ENCODE measurements around the gene CAMK4. TPM values are rescaled to one million over a fixed set of nuclear protein-coding genes. Genes with fewer than 3 reads are reported as not detected.

The CAMK4 gene
- total RNA-seq, 2 donors from 2014 or later, result 6.7 to 14.0 TPM

- WGBS, result under 1% methylated on average over 32 of the region's 32 CpGs
- intact Hi-C loops (cut with DNase I), result loop anchor here (5.0 kb wide), 1 partner anchor 245 kb away; the partner anchor contains the start of gene NREP
- no peaks in the 10 kb centered on the region for H3K27me3 ChIP-seq (replicated peaks; ENCODE audit: insufficient read depth)
- TF ChIP-seq POLR2AphosphoS5 (IDR thresholded peaks at IDR 0.05), result no peak
- TF ChIP-seq CTCF (IDR thresholded peaks at IDR 0.05), result no peak
- TF ChIP-seq POLR2A (IDR thresholded peaks at IDR 0.05), result no peak
- no peaks in the 10 kb centered on the region for H3K9me3 ChIP-seq
- peaks cover 7% of the 10 kb centered on the region for H3K4me1 ChIP-seq (replicated peaks)
- DNase-seq (ENCODE audit: low spot score), result peak; percentile 24
- peak overlapping the region; percentile 84 to 87 for H3K27ac ChIP-seq
- H3K4me3 ChIP-seq, result peak overlapping the region; percentile 60 to 61
- H3K36me3 ChIP-seq, result no peaks in the 10 kb centered on the region
These were observed 287.7 kb downstream of the CAMK4 start for GRCh38 chr5:111511831-111512374.

- 2% methylated on average over 40 of the region's 41 CpGs for WGBS
These were observed 288.4 kb downstream of the CAMK4 start, which contains the start of gene STARD4 for GRCh38 chr5:111512375-111513130. Gene STARD4, minus strand, starts transcription at chr5:111512535. Its CDS starts 5,102 bp downstream, at chr5:111507433.

GRCh38 chr5:111513131-111513520, 288.9 kb downstream of the CAMK4 start:
- intact Hi-C loops (cut with DNase I), result loop anchor here (5.0 kb wide), 1 partner anchor 244 kb away; the partner anchor contains the start of gene NREP
- WGBS, result 24% methylated on average over 6 of the region's 6 CpGs
- H3K9me3 ChIP-seq, result no peaks in the 10 kb centered on the region
- H3K27ac ChIP-seq, result peak overlapping the region; percentile 84 to 87
- peak overlapping the region; percentile 60 to 61 for H3K4me3 ChIP-seq
- DNase-seq (ENCODE audit: low spot score), result no peak
- H3K4me1 ChIP-seq (replicated peaks), result peaks cover 7% of the 10 kb centered on the region
- TF ChIP-seq POLR2AphosphoS5 (IDR thresholded peaks at IDR 0.05) (no peak), CTCF (IDR thresholded peaks at IDR 0.05) (no peak), POLR2A (IDR thresholded peaks at IDR 0.05) (no peak)
- no peaks in the 10 kb centered on the region for H3K36me3 ChIP-seq
- H3K27me3 ChIP-seq (replicated peaks; ENCODE audit: insufficient read depth), result no peaks in the 10 kb centered on the region

More at GRCh38 chr5:111512375-111513130, 288.4 kb downstream of the CAMK4 start, which contains the start of gene STARD4:
- no peaks in the 10 kb centered on the region for H3K9me3 ChIP-seq
- TF ChIP-seq POLR2A (IDR thresholded peaks at IDR 0.05) (peak; percentile 64), POLR2AphosphoS5 (IDR thresholded peaks at IDR 0.05) (peak; percentile 90), CTCF (IDR thresholded peaks at IDR 0.05) (peak in 1 of 4 experiments; percentile 0)
- H3K27me3 ChIP-seq (replicated peaks; ENCODE audit: insufficient read depth), result no peaks in the 10 kb centered on the region
- H3K36me3 ChIP-seq, result no peaks in the 10 kb centered on the region
- peak; percentile 90 for DNase-seq (ENCODE audit: low spot score)
- peak within 1 kb of the TSS; percentile 60 to 61 for H3K4me3 ChIP-seq
- peak within 1 kb of the TSS; percentile 84 to 87 for H3K27ac ChIP-seq
- intact Hi-C loops (cut with DNase I), result loop anchor here (5.0 kb wide), 1 partner anchor 245 kb away; the partner anchor contains the start of gene NREP
- H3K4me1 ChIP-seq (replicated peaks), result peaks cover 7% of the 10 kb centered on the region

GRCh38 chr5:111514087-111514486, 289.9 kb downstream of the CAMK4 start:
- no peak for DNase-seq (ENCODE audit: low spot score)
- intact Hi-C loops (cut with DNase I), result loop anchor here (5.0 kb wide), 1 partner anchor 243 kb away; the partner anchor contains the start of gene NREP
- Histone ChIP-seq H3K27me3 (replicated peaks; ENCODE audit: insufficient read depth) (no peaks in the 10 kb centered on the region), H3K4me1 (replicated peaks) (peaks cover 7% of the 10 kb centered on the region), H3K9me3 (no peaks in the 10 kb centered on the region), H3K4me3 (no peak overlapping the region), H3K27ac (no peak overlapping the region), H3K36me3 (no peaks in the 10 kb centered on the region)
- WGBS, result 94% methylated on average over 3 of the region's 3 CpGs
- TF ChIP-seq POLR2AphosphoS5 (IDR thresholded peaks at IDR 0.05) (no peak), CTCF (IDR thresholded peaks at IDR 0.05) (no peak), POLR2A (IDR thresholded peaks at IDR 0.05) (no peak)

All from prostate gland (tissue), 2 donors.